Activated CD8-positive, alpha-beta memory T cell treated with anti-CD3 and anti-CD28 coated beads for 24 hours (primary cell): ENCODE results near the gene DGUOK.
A peak's percentile ranks its signal among the peaks of the same experiment; 100 is the strongest.
"Not testable (repeated sequence)": the region's sequence is repeated elsewhere in the genome, so short reads cannot be mapped to it uniquely, and the experiment has no call there.

Experiments used
- DNase-seq: peaks from one replicate; pipeline ENCODE4 v3.0.0-alpha.2; 2020

The DGUOK gene

DNA sequence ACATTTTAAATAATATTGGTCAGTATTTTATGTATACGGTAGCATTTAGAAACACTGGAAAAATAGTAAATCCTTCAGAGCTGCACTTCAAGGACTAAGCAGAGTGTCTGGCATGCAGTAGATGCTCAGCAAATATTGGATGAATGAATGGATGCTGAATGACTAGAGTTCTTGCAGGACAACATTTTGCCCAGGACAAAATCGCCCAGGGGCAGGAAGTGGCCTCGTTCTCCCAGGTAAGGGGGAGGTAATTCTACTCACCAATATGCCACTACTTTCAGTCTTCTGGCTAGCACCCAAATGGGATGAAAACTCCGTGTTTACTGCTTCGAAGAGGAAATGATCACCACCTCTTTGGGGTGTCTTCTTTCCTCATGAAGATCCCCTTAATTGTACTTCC, 4.0 kb upstream of the DGUOK start:
- DNase-seq = no peak

GRCh38 chr2:73925033-73925704, 1.5 kb upstream of the DGUOK start:
- DNase-seq = no peak

DNA sequence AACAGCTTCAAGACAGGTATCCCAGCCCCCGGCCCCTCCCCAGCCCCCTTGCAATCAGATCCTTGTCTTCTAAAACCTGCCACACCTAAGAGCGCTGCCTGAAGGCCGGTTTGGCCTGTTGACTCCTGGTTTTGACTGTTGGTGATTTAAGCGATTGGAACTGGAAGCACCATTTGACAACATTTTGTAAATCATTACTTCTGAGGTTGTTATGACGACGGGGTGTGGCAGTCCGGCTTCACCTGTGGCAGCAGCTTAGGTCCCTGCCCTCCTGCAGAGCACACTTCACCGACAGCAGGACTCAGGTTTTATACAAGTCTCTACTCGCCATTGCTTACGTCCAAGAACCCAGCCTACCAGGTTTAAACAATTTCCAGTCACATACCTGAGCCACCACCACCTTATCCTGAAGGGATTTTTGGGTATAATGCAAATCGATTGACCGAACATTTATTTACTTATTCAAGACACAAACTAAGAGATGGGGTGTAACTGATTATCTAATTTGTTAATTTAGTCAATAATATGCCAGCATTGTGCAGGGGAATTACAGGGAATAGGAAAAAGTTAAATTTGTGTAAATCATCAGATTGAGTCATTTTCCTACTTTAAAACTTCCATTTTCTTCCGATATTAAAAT, 707 bp upstream of the DGUOK start:
- DNase-seq = no peak

DNA sequence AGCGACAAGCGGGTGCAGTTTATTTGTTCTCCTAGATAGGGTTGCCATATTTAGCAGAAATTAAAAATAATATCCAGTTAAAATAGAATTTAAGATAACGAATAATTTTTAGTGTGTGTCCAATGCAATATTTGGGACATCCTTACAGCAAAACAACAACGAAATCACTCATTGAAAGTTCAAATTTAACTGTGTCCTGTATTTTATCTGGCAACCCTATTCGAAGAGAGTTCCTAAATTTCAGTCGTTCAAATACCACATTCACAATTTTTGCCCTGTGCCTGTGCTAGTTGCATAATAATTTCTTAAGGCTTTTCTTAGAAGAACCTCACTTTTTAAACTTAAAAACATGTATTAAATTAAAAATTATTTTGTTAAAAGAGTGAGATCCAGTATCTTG, 664 bp downstream of the DGUOK start:
- DNase-seq = no peak

DNA sequence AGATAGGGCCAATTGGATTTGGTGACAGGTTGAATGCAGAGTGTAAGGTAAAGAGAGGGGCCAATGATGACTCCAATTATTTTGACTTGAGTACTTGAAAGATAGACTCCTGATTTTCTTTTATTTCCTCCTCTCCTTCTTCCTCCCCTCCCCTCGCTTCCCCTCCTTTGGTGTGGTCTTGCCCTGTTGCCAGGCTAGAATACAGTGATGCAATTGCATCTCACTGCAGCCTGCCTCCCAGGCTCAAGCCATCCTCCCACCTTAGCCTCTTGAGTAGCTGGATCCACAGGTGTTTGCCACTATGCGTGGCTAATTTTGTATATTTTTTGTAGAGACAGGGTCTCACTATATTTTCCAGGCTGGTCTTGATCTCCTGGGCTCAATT, 2.3 kb downstream of the DGUOK start:
- DNase-seq = no peak

GRCh38 chr2:73930386-73930785, 3.7 kb downstream of the DGUOK start:
- DNase-seq = no peak

- peak; percentile 70 for DNase-seq
Observed at GRCh38 chr2:73931531-73932500, 5.1 kb downstream of the DGUOK start.

GRCh38 chr2:73933194-73933593, 6.5 kb downstream of the DGUOK start:
- no peak for DNase-seq

DNA sequence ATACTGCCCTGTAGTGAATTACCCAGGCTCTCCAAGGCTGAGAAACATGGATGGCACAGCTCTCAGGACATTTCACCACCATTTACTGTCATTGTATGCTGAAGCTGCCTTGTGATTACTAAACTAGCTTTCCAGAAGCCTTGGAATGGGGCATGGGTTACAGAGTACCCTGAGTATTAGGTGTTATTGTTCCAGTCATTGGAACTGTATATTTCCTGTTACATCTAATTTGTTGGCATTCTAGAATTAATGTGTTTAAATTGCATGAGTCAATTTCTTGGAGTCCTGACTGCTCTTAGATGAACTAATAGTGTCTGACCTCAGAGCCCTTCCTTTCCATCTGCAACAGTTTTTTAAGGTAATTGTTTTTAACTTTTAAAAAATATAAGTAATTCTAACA, 9.0 kb downstream of the DGUOK start:
- DNase-seq = no peak

- no peak for DNase-seq
Observed at GRCh38 chr2:73937103-73937885, 10.6 kb downstream of the DGUOK start.

- no peak for DNase-seq
Observed at GRCh38 chr2:73937899-73938298, 11.2 kb downstream of the DGUOK start.

- no peak for DNase-seq
Observed at GRCh38 chr2:73938718-73939352, 12.2 kb downstream of the DGUOK start.

GRCh38 chr2:73939419-73939818, 12.7 kb downstream of the DGUOK start:
- no peak for DNase-seq

DNA sequence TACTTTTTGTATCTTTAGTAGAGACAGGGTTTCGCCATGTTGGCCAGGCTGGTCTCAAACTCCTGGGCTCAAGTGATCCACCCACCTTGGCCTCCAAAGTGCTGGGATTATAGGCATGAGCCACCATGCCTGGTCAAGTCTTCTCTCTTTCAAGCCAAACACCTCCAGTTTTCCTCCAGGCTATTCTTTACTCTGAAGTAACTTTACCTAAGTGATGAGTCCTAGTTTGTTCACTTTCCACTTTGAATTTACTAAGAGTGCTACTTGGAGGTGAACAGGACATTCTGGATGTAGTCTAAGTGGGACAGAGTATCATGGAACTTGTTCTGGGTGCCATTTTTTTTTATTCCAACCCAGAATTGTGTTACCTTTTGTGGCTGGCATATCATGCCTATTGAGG, 13.4 kb downstream of the DGUOK start:
- not testable (repeated sequence) for DNase-seq

GRCh38 chr2:73942664-73943063, 16.0 kb downstream of the DGUOK start:
- no peak for DNase-seq

GRCh38 chr2:73944714-73945113, 18.0 kb downstream of the DGUOK start:
- DNase-seq = no peak

DNA sequence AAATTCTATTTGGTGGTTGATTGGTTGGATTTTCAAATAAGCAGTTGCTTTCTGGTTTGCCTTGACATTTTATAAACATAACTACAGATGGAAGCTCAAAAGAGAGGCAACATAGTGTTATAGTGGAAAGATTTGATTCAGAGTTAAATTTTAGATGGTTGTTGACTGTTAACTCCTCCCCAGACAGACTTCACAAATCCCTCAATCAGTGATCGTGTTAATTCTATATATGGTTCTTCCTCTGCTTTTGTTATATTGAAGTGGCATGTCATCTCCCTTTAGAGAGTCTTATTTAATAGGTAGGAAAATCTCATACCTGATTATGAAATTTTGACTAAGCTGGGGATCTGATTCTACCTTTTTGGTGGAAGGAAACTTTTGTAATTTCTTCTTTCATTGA, 19.5 kb downstream of the DGUOK start:
- no peak for DNase-seq

DNA sequence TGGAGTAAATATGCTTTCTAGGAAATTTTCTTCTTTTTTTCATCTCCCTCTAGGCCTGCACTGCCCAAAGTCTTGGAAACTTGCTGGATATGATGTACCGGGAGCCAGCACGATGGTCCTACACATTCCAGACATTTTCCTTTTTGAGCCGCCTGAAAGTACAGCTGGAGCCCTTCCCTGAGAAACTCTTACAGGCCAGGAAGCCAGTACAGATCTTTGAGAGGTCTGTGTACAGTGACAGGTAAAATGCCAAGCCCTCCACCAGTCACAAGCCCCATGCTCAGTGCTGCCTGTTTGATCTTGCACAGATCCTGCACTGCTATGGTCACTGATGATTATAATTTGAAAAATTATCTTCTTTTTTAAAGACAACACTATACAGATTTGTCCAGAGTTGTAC, 20.0 kb downstream of the DGUOK start:
- no peak for DNase-seq

- no peak for DNase-seq
Observed at GRCh38 chr2:73947412-73948018, 20.8 kb downstream of the DGUOK start.

- no peak for DNase-seq
Observed at GRCh38 chr2:73949802-73950201, 23.1 kb downstream of the DGUOK start.

DNA sequence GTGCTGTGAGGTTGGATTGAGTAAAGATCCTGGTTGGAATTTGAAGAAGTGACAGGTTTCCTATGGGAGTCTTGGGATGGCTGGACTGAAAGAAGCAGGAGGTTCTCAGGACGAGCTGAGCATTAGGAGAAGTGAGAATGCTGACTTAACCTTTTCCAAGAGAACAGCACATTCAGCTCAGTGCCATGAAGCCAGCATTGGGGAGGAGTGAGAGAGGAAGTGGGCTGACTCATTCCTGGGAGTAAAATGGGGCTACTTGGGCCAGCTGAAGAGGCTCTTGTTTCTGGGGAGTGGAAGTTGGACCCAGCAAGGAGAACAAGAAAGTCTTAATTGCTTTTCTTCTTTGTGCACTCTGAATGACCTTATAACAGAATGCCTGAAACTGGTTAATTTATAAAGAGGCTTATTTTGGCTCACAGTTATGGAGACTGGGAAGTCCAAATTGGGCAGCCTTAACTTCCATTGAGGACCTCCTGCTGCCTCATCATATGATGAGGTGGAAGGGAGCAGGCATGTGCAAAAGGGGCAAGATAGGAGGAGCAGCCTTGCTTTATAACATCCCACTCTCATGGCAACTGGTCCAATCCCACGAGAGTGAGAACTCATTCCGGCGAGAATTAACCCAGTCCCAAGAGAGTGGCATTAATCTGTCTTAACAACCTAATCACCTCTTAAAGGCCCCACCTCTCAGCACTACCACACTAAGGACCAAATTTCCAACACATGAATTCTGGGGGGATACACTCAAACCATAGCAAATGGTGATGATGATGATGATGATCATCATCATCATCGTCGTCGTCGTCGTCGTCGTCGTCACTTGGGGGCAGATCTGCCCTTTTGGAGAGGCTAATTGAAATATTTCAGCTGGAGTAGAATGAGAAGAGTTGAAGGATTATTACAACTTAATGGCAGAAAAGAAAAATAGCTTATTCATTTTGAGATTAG, 26.1 kb downstream of the DGUOK start:
- no peak for DNase-seq
